H1 (cell line): ENCODE measurements around the gene CR2. TPM values are rescaled to one million over a fixed set of nuclear protein-coding genes. Genes with fewer than 3 reads are reported as not detected.

ENCODE experiments used
- CTCF ChIA-PET: fragments of 300-600 bp; sonication (Branson Sonifier 250); formaldehyde crosslinking; loops from one replicate; lab custom pipeline; 2021; ENCODE audit not compliant: partially characterized antibody; lab: Charles Lee
- POLR2A ChIA-PET: fragments of 300-600 bp; sonication (Branson Sonifier 250); formaldehyde crosslinking; loops from one replicate; lab custom pipeline; 2021; ENCODE audit warnings: inconsistent platforms; ENCODE audit not compliant: partially characterized antibody; lab: Charles Lee
- DNase-seq, 2 experiments: peaks; one replicate each; pipeline versions ENCODE4 v3.0.0 to v3.0.0-alpha.2; 2010 to 2022; ENCODE audit warnings: low spot score in 2 of 2, low read depth in 1 of 2, mixed read lengths in 1 of 2
- FAIRE-seq: peaks from 2 replicates; lab custom pipeline; 2011; peaks lifted over from hg19 to GRCh38; lab: Jason Lieb, UNC
- H2AFZ ChIP-seq: 2 replicates; pipeline ENCODE4 v1.8.1; 2012; ENCODE audit warnings: low read length, inconsistent platforms
- H2AK5ac ChIP-seq: 2 replicates; pipeline ENCODE4 v1.6.1; 2013; ENCODE audit warnings: low read depth, low read length
- H2BK120ac ChIP-seq: replicated peaks from 2 replicates; pipeline ENCODE3; 2013; ENCODE audit warnings: low read depth, low read length, inconsistent platforms
- H2BK12ac ChIP-seq: 2 replicates; pipeline ENCODE4 v1.6.1; 2013; ENCODE audit warnings: low read depth, low read length
- H2BK15ac ChIP-seq: 2 replicates; pipeline ENCODE4 v1.6.1; 2013; ENCODE audit warnings: low read length
- H2BK20ac ChIP-seq: 2 replicates; pipeline ENCODE4 v1.6.1; 2013; ENCODE audit warnings: low read length
- H2BK5ac ChIP-seq: 2 replicates; pipeline ENCODE4 v1.6.1; 2013; ENCODE audit warnings: low read depth, low read length
- H3K14ac ChIP-seq: 2 replicates; pipeline ENCODE4 v1.6.1; 2013; ENCODE audit warnings: inconsistent platforms; ENCODE audit not compliant: insufficient read length
- H3K18ac ChIP-seq: 2 replicates; pipeline ENCODE4 v1.6.1; 2013; ENCODE audit warnings: low read length; ENCODE audit errors: extremely low read depth
- H3K23ac ChIP-seq: 2 replicates; pipeline ENCODE4 v1.6.1; 2013; ENCODE audit warnings: inconsistent platforms; ENCODE audit not compliant: insufficient read length
- H3K23me2 ChIP-seq: 2 replicates; pipeline ENCODE4 v1.6.1; 2013; ENCODE audit warnings: low read depth, low read length
- H3K27ac ChIP-seq: 2 replicates; pipeline ENCODE4 v1.6.1; 2011; ENCODE audit warnings: low read depth, low read length, inconsistent platforms
- H3K27me3 ChIP-seq, 4 experiments: replicated peaks in 1 of 4; 1 replicate in 1 of 4; 2 replicates in 3 of 4; pipeline versions ENCODE4 v1.6.1 to v1.8.1; 2011 to 2013; ENCODE audit warnings: low read length in 3 of 4, mild to moderate bottlenecking in 3 of 4, inconsistent platforms in 2 of 4, mixed read lengths in 2 of 4, moderate library complexity in 1 of 4; ENCODE audit not compliant: control insufficient read depth in 3 of 4, insufficient read depth in 3 of 4; ENCODE audit errors: extremely low read depth in 1 of 4
- H3K36me3 ChIP-seq, 4 experiments: 2 replicates each; pipeline versions ENCODE4 v1.6.1 to v1.8.1; 2011 to 2013; ENCODE audit warnings: mild to moderate bottlenecking in 4 of 4, low read length in 3 of 4, moderate library complexity in 2 of 4, control low read depth in 1 of 4, inconsistent platforms in 1 of 4; ENCODE audit not compliant: insufficient read depth in 4 of 4, control insufficient read depth in 2 of 4
- H3K4ac ChIP-seq: replicated peaks from 2 replicates; pipeline ENCODE3; 2013; ENCODE audit warnings: low read length, low read depth, mixed read lengths, inconsistent platforms; ENCODE audit not compliant: insufficient read length
- H3K4me1 ChIP-seq, 4 experiments: replicated peaks in 1 of 4; 1 replicate in 1 of 4; 2 replicates in 3 of 4; pipeline versions ENCODE4 v1.6.1 to v1.8.1; 2011 to 2013; ENCODE audit warnings: low read length in 3 of 4, inconsistent platforms in 2 of 4, mixed read lengths in 1 of 4; ENCODE audit not compliant: insufficient read depth in 4 of 4, control insufficient read depth in 3 of 4
- H3K4me2 ChIP-seq, 2 experiments: 2 replicates each; pipeline versions ENCODE4 v1.6.1 to v1.8.1; 2011 to 2013; ENCODE audit warnings: low read depth in 2 of 2, low read length in 2 of 2, control low read depth in 1 of 2, inconsistent platforms in 1 of 2, mild to moderate bottlenecking in 1 of 2; ENCODE audit not compliant: insufficient read depth in 1 of 2
- H3K4me3 ChIP-seq, 4 experiments: fragments of 200-600, 300-600 bp in 1 of 4; sonication (generic), shearing (Covaris generic), sonication (Bioruptor Twin) in 1 of 4; 2 replicates each; pipeline versions ENCODE4 v1.5.1 to v1.8.1; 2011 to 2016; ENCODE audit warnings: low read length in 4 of 4, low read depth in 3 of 4, control low read depth in 2 of 4, inconsistent platforms in 2 of 4, mild to moderate bottlenecking in 2 of 4, mixed read lengths in 1 of 4, moderate library complexity in 1 of 4; ENCODE audit not compliant: insufficient read depth in 2 of 4; ENCODE audit errors: extremely low read depth in 1 of 4
- H3K56ac ChIP-seq: replicated peaks from 2 replicates; pipeline ENCODE3; 2013; ENCODE audit warnings: low read depth, mild to moderate bottlenecking, mixed read lengths, low read length, inconsistent platforms; ENCODE audit not compliant: insufficient read length
- H3K79me1 ChIP-seq: 2 replicates; pipeline ENCODE4 v1.6.1; 2013; ENCODE audit warnings: low read depth, low read length, control low read depth
- H3K79me2 ChIP-seq, 2 experiments: 2 replicates each; pipeline versions ENCODE4 v1.6.1 to v1.8.1; 2012 to 2013; ENCODE audit warnings: low read length in 2 of 2, mild to moderate bottlenecking in 2 of 2, inconsistent platforms in 1 of 2; ENCODE audit not compliant: insufficient read depth in 2 of 2, control insufficient read depth in 1 of 2
- H3K9ac ChIP-seq, 4 experiments: replicated peaks in 1 of 4; 1 replicate in 1 of 4; 2 replicates in 3 of 4; pipeline versions ENCODE4 v1.6.1 to v1.8.1; 2011 to 2013; ENCODE audit warnings: low read depth in 3 of 4, low read length in 3 of 4, control low read depth in 2 of 4, mild to moderate bottlenecking in 2 of 4, moderate library complexity in 2 of 4, inconsistent platforms in 1 of 4; ENCODE audit errors: extremely low read depth in 1 of 4
- H3K9me3 ChIP-seq, 2 experiments: 2 replicates each; pipeline versions ENCODE4 v1.6.1 to v1.8.1; 2012 to 2013; ENCODE audit warnings: mild to moderate bottlenecking in 2 of 2, moderate library complexity in 2 of 2, control low read depth in 1 of 2, inconsistent platforms in 1 of 2, low read depth in 1 of 2, low read length in 1 of 2, mixed read lengths in 1 of 2; ENCODE audit not compliant: insufficient read depth in 2 of 2
- H4K20me1 ChIP-seq, 2 experiments: replicated peaks in 1 of 2; 2 replicates each; pipeline versions ENCODE3 to v1.8.1; 2011 to 2013; ENCODE audit warnings: inconsistent platforms in 2 of 2, low read length in 2 of 2, mild to moderate bottlenecking in 1 of 2; ENCODE audit not compliant: insufficient read depth in 2 of 2, control insufficient read depth in 1 of 2
- H4K5ac ChIP-seq: 2 replicates; pipeline ENCODE4 v1.6.1; 2013; ENCODE audit warnings: low read length, low read depth, mixed read lengths, inconsistent platforms; ENCODE audit not compliant: insufficient read length
- H4K8ac ChIP-seq: 2 replicates; pipeline ENCODE4 v1.8.0; 2013; ENCODE audit warnings: mild to moderate bottlenecking, moderate library complexity, low read length, inconsistent platforms; ENCODE audit not compliant: insufficient read depth; ENCODE audit errors: extremely low read depth
- H4K91ac ChIP-seq: replicated peaks from 2 replicates; pipeline ENCODE3; 2013; ENCODE audit warnings: low read length, mixed read lengths, inconsistent platforms; ENCODE audit not compliant: insufficient read length
- ASH2L ChIP-seq: fragments of 200-600, 300-600 bp; sonication (generic); IDR thresholded peaks from one replicate; pipeline ENCODE4 v1.7.1; 2017; ENCODE audit warnings: low read length
- BRCA1 ChIP-seq: IDR thresholded peaks from 2 replicates; pipeline ENCODE4 v1.6.1; 2012; ENCODE audit warnings: low read depth, low read length, improper control_type of control experiment
- EGR1 ChIP-seq: IDR thresholded peaks from 2 replicates; pipeline ENCODE4 v1.6.1; 2011; ENCODE audit warnings: low read depth, low read length, borderline replicate concordance
- GTF2F1 ChIP-seq: IDR thresholded peaks from 2 replicates; pipeline ENCODE4 v1.6.1; 2012; ENCODE audit warnings: low read depth, low read length, improper control_type of control experiment, borderline replicate concordance
- SIX5 ChIP-seq: IDR thresholded peaks from 2 replicates; pipeline ENCODE4 v1.6.1; 2011; ENCODE audit warnings: mild to moderate bottlenecking, low read depth, low read length
- SP1 ChIP-seq: IDR thresholded peaks from 2 replicates; pipeline ENCODE4 v1.6.1; 2011; ENCODE audit warnings: low read depth, low read length
- WGBS, 2 experiments: shearing (Covaris generic) in 1 of 2; methylation state at CpG; one replicate each; pipeline versions ENCODE4 v1.1.6 to v1.1.7; 2013 to 2015; ENCODE audit warnings: low lambda C conversion rate in 2 of 2, mixed read lengths in 2 of 2, inconsistent platforms in 1 of 2, low coverage in 1 of 2, missing lambda C conversion rate in 1 of 2; ENCODE audit not compliant: insufficient replicate concordance in 2 of 2, insufficient coverage in 1 of 2, insufficient read length in 1 of 2; ENCODE audit errors: extremely low coverage in 1 of 2, missing lambda C conversion rate in 1 of 2; 5-methylcytosine and 5-hydroxymethylcytosine counted together
- polyA plus RNA-seq, 7 experiments: library from polyadenylated mRNA; depleted of rRNA in 3 of 7; stranded (reverse) in 5 of 7; unstranded in 2 of 7; fragments of >200 nt in 5 of 7; fragments of 200-250 nt in 2 of 7; gene quantifications; 1 replicate in 5 of 7; 2 replicates in 1 of 7; 4 replicates in 1 of 7; pipeline versions ENCODE4 v1.2.1 to v1.2.3, GENCODE V29; 2011 to 2013; ENCODE audit warnings: missing spikeins in 2 of 7, mixed read lengths in 2 of 7
- total RNA-seq: library from RNA; stranded (reverse); fragmentation: NEBNext Ultra II Directional; extraction: Animal tissue kit (Norgen Biotek cat#: 25700); gene quantifications from 2 replicates; pipeline ENCODE4 v1.2.1, GENCODE V29; 2021

Gene CR2
- total and polyA plus RNA-seq, 2 of the 8 experiments (the other 6 are each of a cell fraction or from before 2014, with no cell fraction given): 1.7 to 3.0 TPM

GRCh38 chr1:207500306-207500705 is 46.2 kb downstream of the CR2 start:
- POLR2A ChIA-PET: interaction anchor here (1.0 kb wide), 1 partner anchor 46 kb away, joined by 5 read pairs; the partner anchor contains the start of gene CR2
- no peak for TF ChIP-seq GTF2F1
- no peak for TF ChIP-seq SP1
- TF ChIP-seq BRCA1: no peak
- TF ChIP-seq SIX5: no peak
- TF ChIP-seq ASH2L: no peak
- no peak for TF ChIP-seq EGR1
- no peak overlapping the region for H2BK12ac ChIP-seq
- H3K23me2 ChIP-seq: peaks cover 8% of the 10 kb centered on the region
- H3K14ac ChIP-seq: no peak overlapping the region
- H3K56ac ChIP-seq: no peak overlapping the region
- no peak overlapping the region for H3K27ac ChIP-seq
- H3K9ac ChIP-seq: no peak overlapping the region
- H3K4me3 ChIP-seq: no peak overlapping the region
- no peak overlapping the region for H2BK15ac ChIP-seq
- H3K18ac ChIP-seq: no peak overlapping the region
- 82% methylated on average over 3 of the region's 3 CpGs; no CpG with 5 or more reads in 1 of the 2 experiments for WGBS, 2 experiments
- no peaks in the 10 kb centered on the region for H3K79me1 ChIP-seq
- no peaks in the 10 kb centered on the region for H4K20me1 ChIP-seq
- H4K5ac ChIP-seq: no peak overlapping the region
- H3K4me1 ChIP-seq: peaks cover 0 to 6% (median 3%) of the 10 kb centered on the region in 4 experiments; a peak in 5 of 7 replicates
- H3K9me3 ChIP-seq: no peaks in the 10 kb centered on the region
- H4K91ac ChIP-seq: no peak overlapping the region
- no peak overlapping the region for H3K4me2 ChIP-seq
- H3K4ac ChIP-seq: no peak overlapping the region
- no peak overlapping the region for H3K23ac ChIP-seq
- CTCF ChIA-PET: interaction anchor here (0.6 to 3.1 kb wide), 29 partner anchors 10 to 495 kb away, joined by 3 to 20 read pairs (median 4); partner anchors contain the start of genes CD55 and CR2
- no peak overlapping the region for H4K8ac ChIP-seq
- H3K36me3 ChIP-seq: no peaks in the 10 kb centered on the region
- H3K79me2 ChIP-seq: no peaks in the 10 kb centered on the region
- no peak overlapping the region for H2AFZ ChIP-seq
- FAIRE-seq (no peak), DNase-seq (no peak)
- no peak overlapping the region for H2BK20ac ChIP-seq
- no peak overlapping the region for H2BK5ac ChIP-seq
- H2BK120ac ChIP-seq: no peak overlapping the region
- H2AK5ac ChIP-seq: no peak overlapping the region
- H3K27me3 ChIP-seq: peaks cover 4 to 21% (median 18%) of the 10 kb centered on the region in 4 experiments; a peak in 6 of 7 replicates
